Lower leg skin (tissue), 4 donors: ENCODE measurements around the gene BABAM1. TPM values are rescaled to one million over a fixed set of nuclear protein-coding genes. Genes with fewer than 3 reads are reported as not detected.

Experiments
- DNase-seq, 2 donors: peaks; one replicate each; pipeline ENCODE4 v3.0.0-alpha.2; 2019; ENCODE audit warnings: low spot score in 2 of 2
- H3K4me3 ChIP-seq: fragments of 200-600 bp; sonication (generic); 2 replicates; pipeline ENCODE4 v1.5.1; 2017; ENCODE audit warnings: mild to moderate bottlenecking, low read depth; ENCODE audit not compliant: poor library complexity, severe bottlenecking
- POLR2A ChIP-seq, 2 donors: fragments of 450-650 bp; IDR thresholded peaks; one replicate each; pipeline ENCODE4 v1.6.1; 2016 to 2017; ENCODE audit warnings: antibody characterized with exemption in 2 of 2, mild to moderate bottlenecking in 1 of 2, moderate library complexity in 1 of 2
- WGBS, 2 donors: methylation state at CpG; one replicate each; pipeline ENCODE4 v1.1.5; 2018; 5-methylcytosine and 5-hydroxymethylcytosine counted together
- intact Hi-C: fragments of 100-400 bp; cut with DNase I; formaldehyde crosslinking; loops from one replicate; pipeline ENCODE4 v1.15.0; 2023; ENCODE audit warnings: low total_unique reads
- total RNA-seq, 4 donors: library from RNA; depleted of rRNA; stranded (reverse); fragments of >200 nt; gene quantifications; one replicate each; pipeline ENCODE4 v1.1.0, GENCODE V29; 2016
- TF ChIP-seq, protein P1 (sequence below), 3 donors: fragments of 450-650 bp; IDR thresholded peaks; one replicate each; pipeline ENCODE4 v1.5.1; 2016; ENCODE audit warnings: antibody characterized with exemption in 3 of 3, mild to moderate bottlenecking in 3 of 3, moderate library complexity in 2 of 3

The BABAM1 gene
- 10 to 100 TPM; 48.3 to 61.2 (median 59.6) TPM for total RNA-seq

DNA sequence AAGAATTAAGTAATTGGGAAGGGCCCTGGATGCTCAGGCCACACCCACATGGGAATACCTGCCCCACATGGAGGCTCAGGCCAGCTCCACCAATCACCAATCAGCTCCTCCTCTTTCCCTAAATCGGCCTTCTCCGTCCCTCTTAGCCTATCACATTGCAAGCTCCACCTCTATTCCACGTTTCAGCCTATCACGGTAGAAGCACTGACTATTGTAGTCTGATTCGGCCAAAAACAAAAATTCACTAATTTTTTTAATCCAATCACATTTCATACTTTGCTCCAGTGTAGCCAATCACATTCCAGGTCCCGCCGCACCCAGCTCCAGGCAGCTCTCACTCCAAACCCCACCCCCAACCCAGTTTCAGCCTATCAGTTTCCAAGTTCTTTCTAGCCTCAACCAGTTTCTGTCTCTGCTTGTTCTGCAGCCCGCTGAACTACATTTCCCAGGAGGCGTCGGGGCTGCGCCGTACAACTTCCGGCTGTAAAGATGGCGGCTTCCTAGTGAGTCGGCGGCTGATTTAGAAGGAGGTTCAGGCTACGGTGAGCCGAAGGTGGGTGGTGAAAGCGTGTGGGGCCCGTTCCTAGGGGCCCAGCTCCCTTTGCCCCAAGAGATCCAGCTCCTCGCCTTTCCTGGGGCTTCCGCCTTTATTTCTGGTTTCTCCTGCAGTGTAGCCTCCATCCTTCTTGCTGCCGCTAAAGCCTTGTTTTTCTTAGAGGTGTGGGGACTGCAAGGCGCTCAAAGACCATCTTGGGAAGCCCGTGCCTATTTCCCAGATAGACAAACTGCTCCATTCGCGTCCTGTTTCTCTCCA lies at the start of gene BABAM1:
Gene BABAM1 (plus strand): TSS at position 469 of the 814 bp plus-strand sequence. CDS start 1,364 bp downstream, outside the sequence.
- H3K4me3 ChIP-seq: peak within 1 kb of the TSS; percentile 86
- no peak for TF ChIP-seq POLR2A (IDR thresholded peaks at IDR 0.05)
- 1% methylated on average over 27 of the region's 27 CpGs for WGBS, 2 donors
- intact Hi-C loops: no loop called here
- peak; percentile 98 to 99 for DNase-seq

DNA sequence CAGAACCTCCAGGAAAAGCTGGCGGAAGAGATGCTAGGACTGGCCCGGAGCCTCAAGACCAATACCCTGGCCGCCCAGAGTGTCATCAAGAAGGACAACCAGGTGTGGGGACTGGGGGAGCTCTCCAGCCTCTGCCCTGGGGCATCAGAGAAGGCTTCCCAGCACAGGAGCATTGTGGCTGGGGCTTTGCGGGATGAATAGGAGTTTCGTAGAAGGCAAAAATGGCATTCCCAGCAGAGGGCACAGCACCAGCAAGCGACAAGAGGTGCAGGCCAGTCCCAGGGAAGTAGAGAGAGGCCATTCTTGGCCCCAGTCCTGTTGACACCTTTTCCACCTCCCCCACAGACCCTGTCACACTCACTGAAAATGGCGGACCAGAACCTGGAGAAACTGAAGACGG lies 48.0 kb upstream of the BABAM1 start:
- DNase-seq: no peak
- no peak overlapping the region for H3K4me3 ChIP-seq
- intact Hi-C loops: no loop called here
- TF ChIP-seq, protein P1, sequence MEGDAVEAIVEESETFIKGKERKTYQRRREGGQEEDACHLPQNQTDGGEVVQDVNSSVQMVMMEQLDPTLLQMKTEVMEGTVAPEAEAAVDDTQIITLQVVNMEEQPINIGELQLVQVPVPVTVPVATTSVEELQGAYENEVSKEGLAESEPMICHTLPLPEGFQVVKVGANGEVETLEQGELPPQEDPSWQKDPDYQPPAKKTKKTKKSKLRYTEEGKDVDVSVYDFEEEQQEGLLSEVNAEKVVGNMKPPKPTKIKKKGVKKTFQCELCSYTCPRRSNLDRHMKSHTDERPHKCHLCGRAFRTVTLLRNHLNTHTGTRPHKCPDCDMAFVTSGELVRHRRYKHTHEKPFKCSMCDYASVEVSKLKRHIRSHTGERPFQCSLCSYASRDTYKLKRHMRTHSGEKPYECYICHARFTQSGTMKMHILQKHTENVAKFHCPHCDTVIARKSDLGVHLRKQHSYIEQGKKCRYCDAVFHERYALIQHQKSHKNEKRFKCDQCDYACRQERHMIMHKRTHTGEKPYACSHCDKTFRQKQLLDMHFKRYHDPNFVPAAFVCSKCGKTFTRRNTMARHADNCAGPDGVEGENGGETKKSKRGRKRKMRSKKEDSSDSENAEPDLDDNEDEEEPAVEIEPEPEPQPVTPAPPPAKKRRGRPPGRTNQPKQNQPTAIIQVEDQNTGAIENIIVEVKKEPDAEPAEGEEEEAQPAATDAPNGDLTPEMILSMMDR (IDR thresholded peaks at IDR 0.05): no peak
- no peak for TF ChIP-seq POLR2A (IDR thresholded peaks at IDR 0.05)
- WGBS, 2 donors: 97 to 99% methylated on average over 8 of the region's 8 CpGs

DNA sequence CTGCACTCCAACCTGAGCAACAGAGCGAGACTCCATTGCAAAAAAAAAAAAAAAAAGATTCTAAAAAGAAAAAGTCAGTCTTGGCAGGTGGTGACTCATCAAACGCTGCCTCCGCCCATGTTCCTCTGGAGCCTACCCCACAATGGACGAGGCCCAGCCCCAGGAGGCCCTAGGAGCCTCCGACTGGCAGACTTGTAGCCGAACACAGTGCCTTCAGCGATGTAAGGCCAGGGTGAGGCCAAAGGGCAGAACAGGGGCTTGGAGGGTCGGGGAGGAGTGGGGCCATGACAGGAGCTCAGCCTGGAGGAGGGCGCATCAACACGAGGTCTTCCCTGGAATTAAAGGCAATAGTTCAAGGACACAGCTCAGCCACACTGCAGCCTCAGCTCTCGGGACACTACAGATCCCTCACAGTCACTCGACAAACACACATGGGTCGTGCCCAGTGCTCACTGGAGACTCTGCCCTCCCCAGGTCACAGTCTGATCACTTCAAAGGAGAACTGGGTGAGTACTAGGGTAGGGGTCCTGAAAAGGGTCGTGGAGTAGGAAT lies 47.0 kb upstream of the BABAM1 start:
- no peak for DNase-seq
- WGBS, 2 donors: 24 to 33% methylated on average over 14 of the region's 14 CpGs
- no peak overlapping the region for H3K4me3 ChIP-seq
- TF ChIP-seq, protein P1 (IDR thresholded peaks at IDR 0.05): no peak
- no peak for TF ChIP-seq POLR2A (IDR thresholded peaks at IDR 0.05)
- intact Hi-C loops: no loop called here

DNA sequence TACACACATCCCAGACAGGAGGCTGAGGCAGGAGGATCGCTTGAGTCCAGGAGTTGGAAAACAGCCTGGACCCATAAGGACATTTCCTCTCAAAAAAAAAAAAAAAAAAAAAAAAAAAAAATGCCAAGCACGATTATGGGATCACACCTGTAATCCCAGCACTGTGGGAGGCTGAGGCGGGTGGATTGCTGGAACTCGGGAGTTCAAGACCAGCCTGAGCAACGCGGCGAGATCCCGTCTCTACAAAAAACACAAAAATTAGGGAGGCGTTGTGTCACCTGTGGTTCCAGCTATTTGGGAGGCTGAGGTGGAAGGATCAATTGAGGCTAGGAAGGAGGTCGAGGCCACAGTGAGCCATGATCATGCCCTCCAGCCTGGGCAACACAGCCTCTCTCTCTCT lies 42.2 kb upstream of the BABAM1 start:
- H3K4me3 ChIP-seq: no peak overlapping the region
- no peak for DNase-seq
- no peak for TF ChIP-seq POLR2A (IDR thresholded peaks at IDR 0.05)
- TF ChIP-seq, protein P1 (IDR thresholded peaks at IDR 0.05): no peak
- intact Hi-C loops: no loop called here
- 80 to 87% methylated on average over 10 of the region's 10 CpGs for WGBS, 2 donors

DNA sequence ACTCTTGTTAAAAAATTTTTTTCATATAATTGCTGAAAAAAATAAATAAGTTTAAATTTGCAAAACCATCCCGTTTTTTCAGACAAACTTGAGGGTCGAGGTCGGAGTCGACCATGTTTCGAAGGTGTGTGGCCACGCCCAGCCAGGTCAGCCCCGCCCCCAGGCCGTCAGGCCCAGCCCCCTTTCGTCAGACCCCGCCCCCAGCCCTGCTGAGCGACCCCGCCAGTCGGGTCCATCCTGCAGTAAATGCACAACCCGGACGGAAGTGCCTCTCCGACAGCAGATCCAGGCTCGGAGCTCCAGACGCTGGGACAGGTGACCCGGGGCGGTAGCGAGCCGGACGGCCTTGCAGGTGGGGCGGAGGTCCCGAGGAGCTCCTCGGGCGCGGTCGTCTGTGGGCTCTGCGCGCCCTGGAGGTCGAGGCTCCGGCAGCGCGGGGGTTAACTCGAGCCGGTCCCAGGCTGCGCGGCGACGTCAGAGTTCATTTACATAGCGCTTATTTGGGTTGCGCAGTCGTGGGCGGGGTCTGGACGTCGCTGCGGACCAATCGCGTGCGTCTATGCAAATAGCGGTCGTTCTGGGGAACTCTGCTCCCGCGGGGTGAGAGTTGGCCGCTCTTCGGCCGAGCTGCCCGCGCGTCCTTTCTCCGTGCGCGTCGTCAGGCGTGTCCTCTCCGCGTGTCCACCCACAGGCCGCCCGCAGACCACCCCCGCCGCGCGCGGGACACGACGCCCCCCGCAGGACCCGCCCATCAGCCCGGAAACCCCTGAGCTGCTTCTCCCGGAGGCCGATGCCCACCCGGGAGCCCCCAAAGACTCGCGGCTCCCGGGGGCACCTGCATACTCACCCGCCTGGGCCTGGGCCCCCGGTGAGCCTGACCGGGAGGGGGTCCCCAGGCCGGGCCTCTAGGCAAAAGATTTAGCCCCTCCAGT lies 41.0 kb upstream of the BABAM1 start, which contains the start of gene OCEL1:
Gene OCEL1 (plus strand): TSS at position 225 of the 932 bp plus-strand sequence. CDS start 22 bp downstream, at position 247.
- peak within 1 kb of the TSS; percentile 43 for H3K4me3 ChIP-seq

More for the DNA sequence above, 41.0 kb upstream of the BABAM1 start, which contains the start of gene OCEL1:
- 1% methylated on average over 23 to 71 of the region's 90 CpGs for WGBS, 2 donors
- intact Hi-C loops: no loop called here
- no peak for TF ChIP-seq POLR2A (IDR thresholded peaks at IDR 0.05)
- TF ChIP-seq, protein P1 (IDR thresholded peaks at IDR 0.05): no peak
- peak; percentile 98 to 100 for DNase-seq
